OCI-LY1 (cell line): ENCODE measurements around the gene RAPGEF5.

Experiments
- EZH2 ChIP-seq: fragments of 200-600 bp; sonication (generic), shearing (Covaris generic); IDR thresholded peaks from 2 replicates; pipeline ENCODE4 v1.8.0; 2017; ENCODE audit warnings: borderline replicate concordance, mixed run types, mild to moderate bottlenecking, antibody characterized with exemption, low read length, moderate library complexity, mixed read lengths
- TF ChIP-seq, protein P1 (sequence below): fragments of 200-600 bp; sonication (generic), shearing (Covaris generic); IDR thresholded peaks from 2 replicates; pipeline ENCODE4 v1.5.1; 2017; ENCODE audit warnings: mild to moderate bottlenecking, antibody characterized with exemption, low read length, moderate library complexity, mixed read lengths

DNA sequence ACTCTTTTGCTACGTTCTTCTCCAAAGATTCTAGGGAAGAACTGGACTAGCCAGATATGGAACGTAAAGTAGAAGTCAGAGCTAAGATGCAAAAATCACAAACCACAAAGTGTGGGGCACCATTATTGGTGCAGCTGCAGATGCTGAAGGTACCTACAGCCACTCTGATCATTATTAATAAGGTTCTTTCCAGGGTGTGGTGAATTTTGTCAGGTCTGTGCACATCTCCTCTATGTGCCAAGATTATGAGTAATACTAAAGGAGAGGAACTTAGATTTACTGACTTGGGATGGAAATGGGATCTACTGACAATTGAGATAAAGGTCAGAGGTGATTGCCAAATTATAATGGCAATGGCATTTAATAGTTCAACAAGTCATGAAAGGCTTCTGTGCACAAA, 148.2 kb downstream of the RAPGEF5 start:
- TF ChIP-seq, protein P1, sequence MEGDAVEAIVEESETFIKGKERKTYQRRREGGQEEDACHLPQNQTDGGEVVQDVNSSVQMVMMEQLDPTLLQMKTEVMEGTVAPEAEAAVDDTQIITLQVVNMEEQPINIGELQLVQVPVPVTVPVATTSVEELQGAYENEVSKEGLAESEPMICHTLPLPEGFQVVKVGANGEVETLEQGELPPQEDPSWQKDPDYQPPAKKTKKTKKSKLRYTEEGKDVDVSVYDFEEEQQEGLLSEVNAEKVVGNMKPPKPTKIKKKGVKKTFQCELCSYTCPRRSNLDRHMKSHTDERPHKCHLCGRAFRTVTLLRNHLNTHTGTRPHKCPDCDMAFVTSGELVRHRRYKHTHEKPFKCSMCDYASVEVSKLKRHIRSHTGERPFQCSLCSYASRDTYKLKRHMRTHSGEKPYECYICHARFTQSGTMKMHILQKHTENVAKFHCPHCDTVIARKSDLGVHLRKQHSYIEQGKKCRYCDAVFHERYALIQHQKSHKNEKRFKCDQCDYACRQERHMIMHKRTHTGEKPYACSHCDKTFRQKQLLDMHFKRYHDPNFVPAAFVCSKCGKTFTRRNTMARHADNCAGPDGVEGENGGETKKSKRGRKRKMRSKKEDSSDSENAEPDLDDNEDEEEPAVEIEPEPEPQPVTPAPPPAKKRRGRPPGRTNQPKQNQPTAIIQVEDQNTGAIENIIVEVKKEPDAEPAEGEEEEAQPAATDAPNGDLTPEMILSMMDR: no peak
- no peak for TF ChIP-seq EZH2
